ENCODE data around the gene ARHGEF1.

ARHGEF1 gene

DNA sequence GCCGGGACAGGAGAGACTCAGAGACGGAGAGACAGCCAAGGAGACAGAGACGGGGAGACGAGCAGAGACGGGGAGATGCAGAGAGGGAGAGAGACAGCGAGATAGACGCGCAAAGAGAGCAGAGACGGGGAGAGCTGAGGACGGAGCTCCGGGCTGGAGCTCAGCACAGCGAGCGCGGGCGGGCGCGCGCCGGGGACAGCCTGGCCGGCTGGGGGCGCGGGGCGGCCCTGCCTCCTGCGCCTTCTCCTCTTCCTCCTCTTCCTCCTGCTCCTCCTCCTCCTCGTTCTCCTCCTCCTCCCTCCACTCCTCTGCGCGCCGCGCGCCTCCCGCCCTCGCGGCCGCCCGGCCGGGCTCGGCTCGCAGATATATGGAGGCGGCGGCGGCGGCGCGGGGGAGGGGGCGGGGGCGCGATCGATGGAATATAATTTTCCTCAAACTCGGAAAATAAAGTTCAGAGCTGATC, 45.3 kb downstream of the ARHGEF1 start, which contains the start of gene ERFL:
Gene ERFL, minus strand, starts transcription at position 229 of the 463 bp plus-strand sequence. CDS start 15,530 bp downstream, outside the sequence.
- DNase-seq (ENCODE audit: low spot score in 2 of 2) (no peak), ATAC-seq (ENCODE audit: low read depth) (peak; percentile 38)
- Mint-ChIP-seq H3K9me3 (no peaks in the 10 kb centered on the region), H3K4me3 (peak within 1 kb of the TSS; percentile 90), H3K27me3 (peaks cover 9% of the 10 kb centered on the region), H3K27ac (peak within 1 kb of the TSS; percentile 60), H3K36me3 (peaks cover 2% of the 10 kb centered on the region), H3K4me1 (peaks cover 30% of the 10 kb centered on the region)

- H3K4me3 Mint-ChIP-seq = peak overlapping the region; percentile 90
- peak; percentile 72 for ATAC-seq (ENCODE audit: low read depth)
- H3K9me3 Mint-ChIP-seq = no peaks in the 10 kb centered on the region
- no peak for DNase-seq (ENCODE audit: low spot score in 2 of 2)
- H3K27me3 Mint-ChIP-seq = peaks cover 6% of the 10 kb centered on the region
- H3K4me1 Mint-ChIP-seq = peaks cover 34% of the 10 kb centered on the region
- H3K27ac Mint-ChIP-seq = peak overlapping the region; percentile 24
- no peaks in the 10 kb centered on the region for H3K36me3 Mint-ChIP-seq
Measured at GRCh38 chr19:41928754-41929535, 46.0 kb downstream of the ARHGEF1 start.

DNA sequence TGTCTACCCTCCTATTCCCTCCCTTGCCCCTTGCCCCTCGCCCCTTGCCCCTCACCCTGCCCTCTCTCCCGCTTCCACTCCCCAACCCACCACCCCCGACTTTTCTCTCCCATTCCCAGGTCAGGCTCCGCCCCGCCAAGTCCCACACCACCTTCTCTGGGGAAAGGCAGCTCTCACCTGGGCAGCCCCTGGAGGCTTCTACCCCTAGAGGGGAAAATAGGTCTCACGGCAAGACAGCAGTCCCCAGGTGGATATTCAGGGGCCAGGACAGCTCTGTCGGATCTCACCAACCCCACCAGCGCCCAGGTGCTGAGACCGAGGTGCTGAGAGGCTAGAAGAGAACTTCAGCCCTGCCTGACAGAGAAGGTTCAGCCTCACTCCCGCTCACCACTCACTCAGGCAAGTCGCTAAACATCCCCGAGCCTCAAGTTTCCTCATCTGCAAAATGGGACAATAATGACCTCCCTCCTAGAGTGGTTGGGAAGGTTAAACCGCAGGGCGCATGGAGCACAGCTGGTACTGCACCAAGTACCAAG, 46.6 kb downstream of the ARHGEF1 start:
- Mint-ChIP-seq H3K4me1 (peaks cover 39% of the 10 kb centered on the region), H3K9me3 (no peaks in the 10 kb centered on the region)

GRCh38 chr19:41930322-41930722, 47.3 kb downstream of the ARHGEF1 start:
- Mint-ChIP-seq H3K4me1 (peaks cover 46% of the 10 kb centered on the region), H3K27me3 (peaks cover 9% of the 10 kb centered on the region), H3K36me3 (no peaks in the 10 kb centered on the region), H3K4me3 (peak overlapping the region; percentile 72), H3K27ac (no peak overlapping the region), H3K9me3 (no peaks in the 10 kb centered on the region)
- DNase-seq (ENCODE audit: low spot score in 2 of 2) (no peak), ATAC-seq (ENCODE audit: low read depth) (no peak)

More for the DNA sequence above, 46.6 kb downstream of the ARHGEF1 start:
- H3K27me3 Mint-ChIP-seq = peaks cover 5% of the 10 kb centered on the region
- H3K27ac Mint-ChIP-seq = no peak overlapping the region
- H3K4me3 Mint-ChIP-seq = peak overlapping the region; percentile 90
- DNase-seq (ENCODE audit: low spot score in 2 of 2) (no peak), ATAC-seq (ENCODE audit: low read depth) (peak; percentile 11)
- H3K36me3 Mint-ChIP-seq = no peaks in the 10 kb centered on the region

GRCh38 chr19:41930926-41931592, 48.1 kb downstream of the ARHGEF1 start:
- peaks cover 48% of the 10 kb centered on the region for H3K4me1 Mint-ChIP-seq
- no peaks in the 10 kb centered on the region for H3K36me3 Mint-ChIP-seq
- ATAC-seq (ENCODE audit: low read depth) (peak; percentile 25), DNase-seq (ENCODE audit: low spot score in 2 of 2) (no peak)
- no peak overlapping the region for H3K4me3 Mint-ChIP-seq
- no peaks in the 10 kb centered on the region for H3K9me3 Mint-ChIP-seq
- H3K27ac Mint-ChIP-seq = no peak overlapping the region
- H3K27me3 Mint-ChIP-seq = peaks cover 11% of the 10 kb centered on the region

GRCh38 chr19:41932259-41932719, 49.3 kb downstream of the ARHGEF1 start:
- DNase-seq (ENCODE audit: low spot score in 2 of 2) = no peak
- Mint-ChIP-seq H3K9me3 (no peaks in the 10 kb centered on the region), H3K27ac (peak overlapping the region; percentile 39), H3K36me3 (no peaks in the 10 kb centered on the region), H3K4me1 (peaks cover 55% of the 10 kb centered on the region), H3K4me3 (no peak overlapping the region), H3K27me3 (peaks cover 11% of the 10 kb centered on the region)
- no peak for ATAC-seq (ENCODE audit: low read depth)

DNA sequence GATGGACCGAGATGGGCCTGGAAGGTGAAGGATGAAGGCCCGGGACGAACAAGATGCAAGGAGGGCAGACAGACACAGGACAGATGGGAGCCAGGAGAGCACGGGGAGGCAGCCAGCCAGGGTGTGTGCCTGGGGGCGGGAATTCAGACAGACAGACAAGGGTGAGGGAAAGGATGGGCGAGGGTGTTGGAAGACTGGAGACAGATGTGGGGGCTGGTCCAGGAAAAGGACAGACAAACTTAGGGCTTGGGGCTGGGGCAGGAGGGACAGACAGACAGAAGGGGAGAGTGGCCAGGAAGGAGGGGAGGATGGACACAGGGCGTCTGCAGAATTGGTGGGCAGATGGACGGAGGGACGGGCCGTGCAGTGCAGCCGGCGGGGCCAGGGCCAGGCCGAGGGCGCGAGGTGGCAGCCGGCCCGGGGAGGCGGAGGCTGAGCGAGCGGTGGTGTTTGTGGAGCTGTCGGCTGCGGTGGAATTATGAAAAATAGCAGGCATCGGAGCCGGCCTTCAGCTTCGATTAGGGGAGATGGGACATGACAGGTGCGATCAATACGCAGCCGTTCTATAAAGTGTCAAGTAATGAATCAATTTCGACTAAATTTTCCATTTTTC, 49.8 kb downstream of the ARHGEF1 start:
- DNase-seq (ENCODE audit: low spot score in 2 of 2) = no peak
- Mint-ChIP-seq H3K9me3 (no peaks in the 10 kb centered on the region), H3K27ac (peak overlapping the region; percentile 90), H3K4me3 (no peak overlapping the region), H3K27me3 (peaks cover 11% of the 10 kb centered on the region), H3K36me3 (no peaks in the 10 kb centered on the region), H3K4me1 (peaks cover 59% of the 10 kb centered on the region)
- no peak for ATAC-seq (ENCODE audit: low read depth)

GRCh38 chr19:41933693-41934426, 50.9 kb downstream of the ARHGEF1 start:
- Mint-ChIP-seq H3K36me3 (no peaks in the 10 kb centered on the region), H3K4me3 (no peak overlapping the region), H3K4me1 (peaks cover 59% of the 10 kb centered on the region), H3K27me3 (peaks cover 10% of the 10 kb centered on the region), H3K9me3 (no peaks in the 10 kb centered on the region), H3K27ac (peak overlapping the region; percentile 90)
- DNase-seq (ENCODE audit: low spot score in 2 of 2) (no peak), ATAC-seq (ENCODE audit: low read depth) (no peak)

GRCh38 chr19:41934849-41935374, 51.9 kb downstream of the ARHGEF1 start:
- H3K27me3 Mint-ChIP-seq = peaks cover 6% of the 10 kb centered on the region
- ATAC-seq (ENCODE audit: low read depth) (peak; percentile 87), DNase-seq (ENCODE audit: low spot score in 2 of 2) (peak; percentile 82 to 88)
- peaks cover 51% of the 10 kb centered on the region for H3K4me1 Mint-ChIP-seq
- H3K27ac Mint-ChIP-seq = peak overlapping the region; percentile 90
- H3K4me3 Mint-ChIP-seq = peak overlapping the region; percentile 67
- no peaks in the 10 kb centered on the region for H3K9me3 Mint-ChIP-seq
- no peaks in the 10 kb centered on the region for H3K36me3 Mint-ChIP-seq

DNA sequence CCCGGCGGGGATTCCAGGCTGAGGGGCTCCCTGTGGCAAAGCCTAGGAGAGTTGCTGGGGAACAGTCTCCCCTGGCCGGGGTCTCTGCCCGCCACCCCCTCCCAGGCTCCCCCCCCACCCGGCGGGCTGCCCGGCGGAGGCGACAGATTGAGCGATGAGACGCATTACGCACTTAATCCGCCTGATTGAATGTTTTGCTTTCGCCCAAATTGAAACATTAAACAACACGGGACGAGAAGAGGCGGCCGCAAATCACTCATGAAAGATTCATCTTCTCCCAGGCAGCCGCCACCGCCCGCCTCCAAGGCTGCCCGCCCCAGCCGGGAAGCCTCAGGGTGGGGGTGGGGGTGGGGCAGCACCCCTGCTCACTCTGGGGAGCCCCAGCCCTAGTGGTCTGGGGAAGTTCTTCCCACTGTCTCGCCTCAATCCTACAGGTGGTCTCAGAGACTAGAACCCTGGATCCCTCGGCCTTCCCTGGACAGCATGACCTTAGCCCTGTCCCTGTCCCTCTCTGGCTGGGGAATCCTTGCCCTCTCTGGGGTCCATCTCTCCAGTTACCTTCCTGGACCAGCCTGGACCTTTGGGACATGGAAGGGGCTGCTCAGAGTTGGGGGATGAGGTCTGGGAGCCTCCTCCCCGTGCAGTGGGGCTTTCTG, 52.9 kb downstream of the ARHGEF1 start:
- Mint-ChIP-seq H3K27ac (peak overlapping the region; percentile 90), H3K4me3 (no peak overlapping the region)

DNA sequence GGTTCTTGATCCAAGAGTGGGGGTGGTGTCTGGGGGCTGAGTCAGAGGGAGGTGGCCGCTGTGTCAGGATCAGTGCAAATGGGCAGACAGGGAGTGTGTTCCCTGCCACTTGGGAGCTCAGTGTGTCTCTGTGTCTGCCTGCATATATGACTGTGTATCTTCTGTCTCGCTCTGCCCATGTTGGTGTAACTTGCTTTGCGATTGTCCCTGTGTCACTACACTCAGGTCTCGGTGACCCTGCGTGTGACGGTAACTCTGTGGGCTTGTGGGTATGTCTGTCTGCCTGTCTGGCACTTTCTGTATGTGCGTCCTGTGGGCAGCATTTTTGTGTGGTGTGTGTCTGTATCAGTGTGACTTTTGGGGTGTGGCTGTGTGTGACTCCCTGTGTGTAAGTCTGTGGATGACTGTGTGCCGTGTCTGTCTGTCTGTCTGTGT, 53.4 kb downstream of the ARHGEF1 start:
- Mint-ChIP-seq H3K27ac (peak overlapping the region; percentile 71), H3K9me3 (no peaks in the 10 kb centered on the region), H3K27me3 (peaks cover 6% of the 10 kb centered on the region), H3K36me3 (no peaks in the 10 kb centered on the region), H3K4me1 (peaks cover 47% of the 10 kb centered on the region), H3K4me3 (no peak overlapping the region)
- no peak for ATAC-seq (ENCODE audit: low read depth)
- no peak for DNase-seq (ENCODE audit: low spot score in 2 of 2)

More for the DNA sequence above, 52.9 kb downstream of the ARHGEF1 start:
- Mint-ChIP-seq H3K36me3 (no peaks in the 10 kb centered on the region), H3K27me3 (peaks cover 6% of the 10 kb centered on the region), H3K4me1 (peaks cover 46% of the 10 kb centered on the region), H3K9me3 (no peaks in the 10 kb centered on the region)
- ATAC-seq (ENCODE audit: low read depth) (no peak), DNase-seq (ENCODE audit: low spot score in 2 of 2) (no peak)

GRCh38 chr19:41936961-41937360, 54.0 kb downstream of the ARHGEF1 start:
- ATAC-seq (ENCODE audit: low read depth) (no peak), DNase-seq (ENCODE audit: low spot score in 2 of 2) (no peak)
- peaks cover 6% of the 10 kb centered on the region for H3K27me3 Mint-ChIP-seq
- H3K9me3 Mint-ChIP-seq = no peaks in the 10 kb centered on the region
- H3K4me3 Mint-ChIP-seq = no peak overlapping the region
- H3K36me3 Mint-ChIP-seq = no peaks in the 10 kb centered on the region
- peak overlapping the region; percentile 71 for H3K27ac Mint-ChIP-seq
- peaks cover 52% of the 10 kb centered on the region for H3K4me1 Mint-ChIP-seq

Measured in memory B cell (primary cell).